GM12801 (cell line): Measurements from ENCODE around the gene TGM4.

ENCODE experiments used
- CTCF ChIP-seq: IDR thresholded peaks from one replicate; pipeline ENCODE4 v1.5.1; 2011; ENCODE audit warnings: control low read depth; ENCODE audit not compliant: insufficient read length; ENCODE audit errors: extremely low read depth

The TGM4 gene

GRCh38 chr3:44883999-44884431, 9.6 kb downstream of the TGM4 start:
- TF ChIP-seq CTCF, result no peak

- TF ChIP-seq CTCF, result no peak
These were observed 11.2 kb downstream of the TGM4 start for GRCh38 chr3:44885618-44886017.

GRCh38 chr3:44886561-44886960, 12.2 kb downstream of the TGM4 start:
- TF ChIP-seq CTCF, result no peak

GRCh38 chr3:44887101-44887500, 12.7 kb downstream of the TGM4 start:
- TF ChIP-seq CTCF, result no peak

- no peak for TF ChIP-seq CTCF
These were observed 15.8 kb downstream of the TGM4 start for GRCh38 chr3:44890258-44890657.

GRCh38 chr3:44890852-44891251, 16.4 kb downstream of the TGM4 start:
- no peak for TF ChIP-seq CTCF

- TF ChIP-seq CTCF, result no peak
These were observed 18.3 kb downstream of the TGM4 start for GRCh38 chr3:44892689-44893088.

- TF ChIP-seq CTCF, result no peak
These were observed 18.7 kb downstream of the TGM4 start for GRCh38 chr3:44893097-44893496.
